RWPE2 (cell line): ENCODE measurements around the gene SPRN.

Experiments
- ATAC-seq: fragments of 200-7000 bp; cut with Tn5 transposase; 3 replicates; pipeline ENCODE4 v1.9.1; 2021; ENCODE audit warnings: low read depth
- DNase-seq: peaks from one replicate; pipeline ENCODE4 v3.0.0-alpha.2; 2020; ENCODE audit warnings: low spot score
- H3K27ac ChIP-seq: fragments of 450-650 bp; 2 replicates; pipeline ENCODE4 v1.5.1; 2017; ENCODE audit warnings: mild to moderate bottlenecking; ENCODE audit not compliant: poor library complexity, severe bottlenecking
- H3K27me3 ChIP-seq: fragments of 250-450 bp; sonication (Bioruptor Pico); 2 replicates; pipeline ENCODE4 v1.5.1; 2021; ENCODE audit warnings: mild to moderate bottlenecking, moderate library complexity; ENCODE audit not compliant: insufficient read depth, poor library complexity, severe bottlenecking
- H3K36me3 ChIP-seq: fragments of 250-450 bp; sonication (Bioruptor Pico); 2 replicates; pipeline ENCODE4 v1.5.1; 2020; ENCODE audit warnings: low read depth, mild to moderate bottlenecking, moderate library complexity
- H3K4me1 ChIP-seq: fragments of 250-450 bp; sonication (Bioruptor Pico); 2 replicates; pipeline ENCODE4 v1.5.1; 2021; ENCODE audit warnings: mild to moderate bottlenecking, moderate library complexity; ENCODE audit not compliant: insufficient read depth, poor library complexity, severe bottlenecking
- H3K4me3 ChIP-seq: fragments of 250-450 bp; sonication (Bioruptor Pico); 2 replicates; pipeline ENCODE4 v1.5.1; 2021; ENCODE audit warnings: mild to moderate bottlenecking, moderate library complexity; ENCODE audit not compliant: severe bottlenecking
- H3K9me3 ChIP-seq: fragments of 250-450 bp; sonication (Bioruptor Pico); 2 replicates; pipeline ENCODE4 v1.5.1; 2021; ENCODE audit warnings: mild to moderate bottlenecking, moderate library complexity; ENCODE audit not compliant: severe bottlenecking
- CTCF ChIP-seq: fragments of 450-650 bp; IDR thresholded peaks from one replicate; pipeline ENCODE4 v1.5.1; 2017; ENCODE audit warnings: mild to moderate bottlenecking, moderate library complexity; ENCODE audit not compliant: poor library complexity, severe bottlenecking

The SPRN gene

GRCh38 chr10:133403784-133404183 lies 20.6 kb downstream of the SPRN start:
- no peak overlapping the region for H3K4me3 ChIP-seq
- no peak for TF ChIP-seq CTCF
- no peaks in the 10 kb centered on the region for H3K27me3 ChIP-seq
- H3K4me1 ChIP-seq: no peaks in the 10 kb centered on the region
- H3K27ac ChIP-seq: no peak overlapping the region
- peaks cover 61% of the 10 kb centered on the region for H3K36me3 ChIP-seq
- H3K9me3 ChIP-seq: no peaks in the 10 kb centered on the region
- DNase-seq (peak; percentile 4), ATAC-seq (no peak)

GRCh38 chr10:133403359-133403758 lies 21.1 kb downstream of the SPRN start:
- TF ChIP-seq CTCF: no peak
- H3K9me3 ChIP-seq: no peaks in the 10 kb centered on the region
- peaks cover 63% of the 10 kb centered on the region for H3K36me3 ChIP-seq
- peak; percentile 9 for DNase-seq
- H3K27me3 ChIP-seq: no peaks in the 10 kb centered on the region
- no peak overlapping the region for H3K27ac ChIP-seq
- no peaks in the 10 kb centered on the region for H3K4me1 ChIP-seq
- no peak for ATAC-seq
- H3K4me3 ChIP-seq: no peak overlapping the region

- H3K27ac ChIP-seq: no peak overlapping the region
- ATAC-seq (no peak), DNase-seq (peak; percentile 50)
- H3K4me1 ChIP-seq: no peaks in the 10 kb centered on the region
- no peaks in the 10 kb centered on the region for H3K9me3 ChIP-seq
- TF ChIP-seq CTCF: no peak
- peaks cover 60% of the 10 kb centered on the region for H3K36me3 ChIP-seq
- H3K4me3 ChIP-seq: no peak overlapping the region
- H3K27me3 ChIP-seq: no peaks in the 10 kb centered on the region
Measured at GRCh38 chr10:133401981-133402725, 22.3 kb downstream of the SPRN start.

GRCh38 chr10:133401500-133401899 lies 22.9 kb downstream of the SPRN start:
- DNase-seq (peak; percentile 27), ATAC-seq (no peak)
- no peak overlapping the region for H3K27ac ChIP-seq
- no peaks in the 10 kb centered on the region for H3K4me1 ChIP-seq
- TF ChIP-seq CTCF: no peak
- H3K9me3 ChIP-seq: no peaks in the 10 kb centered on the region
- H3K36me3 ChIP-seq: peaks cover 62% of the 10 kb centered on the region
- H3K4me3 ChIP-seq: no peak overlapping the region
- no peaks in the 10 kb centered on the region for H3K27me3 ChIP-seq
